Measurements from ENCODE around the gene PTPN11. TPM values are rescaled to one million over a fixed set of nuclear protein-coding genes. Genes with fewer than 3 reads are reported as not detected.

The PTPN11 gene
- total and polyA plus RNA-seq, 10 of the 15 experiments (the other 5 are each of a cell fraction or from before 2014, with no cell fraction given) = 14.6 to 85.2 (median 58.6) TPM

DNA sequence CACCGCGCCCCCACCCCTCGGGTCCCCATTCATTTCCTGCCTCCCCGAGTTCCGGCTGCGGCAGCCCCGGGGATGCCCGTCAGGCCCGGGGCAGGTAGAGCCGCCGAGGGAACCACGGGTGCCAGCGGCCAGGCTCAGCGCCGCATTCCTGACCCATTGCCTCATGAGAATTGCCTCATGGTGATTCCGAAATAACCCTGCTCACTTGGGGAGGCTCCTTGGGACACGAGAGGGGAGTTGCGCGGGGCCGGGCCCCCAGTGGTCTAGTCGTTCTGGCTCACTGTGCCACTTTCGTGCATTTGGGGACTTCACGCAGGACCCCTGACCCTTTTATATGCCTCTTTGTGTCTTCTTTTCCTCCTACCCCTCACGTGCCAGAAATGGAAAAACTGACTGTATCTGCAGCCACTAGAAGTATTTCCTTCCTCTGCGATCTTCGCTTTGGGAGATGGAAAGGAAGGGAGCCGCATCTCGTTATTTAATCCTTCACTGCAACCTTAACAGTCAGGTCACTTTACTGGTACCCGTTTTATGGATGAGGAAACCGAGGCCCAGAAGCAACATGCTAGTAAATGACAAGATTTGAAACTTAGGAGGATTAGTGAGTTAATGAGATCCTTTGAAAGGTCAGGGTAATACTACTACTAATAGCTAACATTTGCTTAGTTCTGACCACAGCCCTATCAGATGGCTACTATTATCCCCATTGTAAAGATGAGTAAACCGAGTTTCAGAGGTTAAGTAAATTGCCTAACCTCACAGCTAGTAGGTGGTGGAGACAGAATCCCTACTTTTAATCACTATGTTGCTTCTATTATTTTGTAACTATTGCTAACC, 768 bp downstream of the PTPN11 start (continued):
- TF ChIP-seq, protein P1, sequence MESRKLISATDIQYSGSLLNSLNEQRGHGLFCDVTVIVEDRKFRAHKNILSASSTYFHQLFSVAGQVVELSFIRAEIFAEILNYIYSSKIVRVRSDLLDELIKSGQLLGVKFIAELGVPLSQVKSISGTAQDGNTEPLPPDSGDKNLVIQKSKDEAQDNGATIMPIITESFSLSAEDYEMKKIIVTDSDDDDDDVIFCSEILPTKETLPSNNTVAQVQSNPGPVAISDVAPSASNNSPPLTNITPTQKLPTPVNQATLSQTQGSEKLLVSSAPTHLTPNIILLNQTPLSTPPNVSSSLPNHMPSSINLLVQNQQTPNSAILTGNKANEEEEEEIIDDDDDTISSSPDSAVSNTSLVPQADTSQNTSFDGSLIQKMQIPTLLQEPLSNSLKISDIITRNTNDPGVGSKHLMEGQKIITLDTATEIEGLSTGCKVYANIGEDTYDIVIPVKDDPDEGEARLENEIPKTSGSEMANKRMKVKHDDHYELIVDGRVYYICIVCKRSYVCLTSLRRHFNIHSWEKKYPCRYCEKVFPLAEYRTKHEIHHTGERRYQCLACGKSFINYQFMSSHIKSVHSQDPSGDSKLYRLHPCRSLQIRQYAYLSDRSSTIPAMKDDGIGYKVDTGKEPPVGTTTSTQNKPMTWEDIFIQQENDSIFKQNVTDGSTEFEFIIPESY (IDR thresholded peaks at IDR 0.05) = no peak
- TF ChIP-seq GABPA (IDR thresholded peaks at IDR 0.05; ENCODE audit: low read depth) (no peak), JUND (IDR thresholded peaks at IDR 0.05; ENCODE audit: low read depth, low read length) (no peak), CBFB (IDR thresholded peaks at IDR 0.05; ENCODE audit: low read depth) (no peak), MYB (IDR thresholded peaks at IDR 0.05; ENCODE audit: borderline replicate concordance, low read depth, low read length) (no peak), POLR2A (IDR thresholded peaks at IDR 0.05; ENCODE audit: low read depth, low read length) (no peak), ZBED1 (IDR thresholded peaks at IDR 0.05; ENCODE audit: borderline replicate concordance) (no peak), ZNF24 (IDR thresholded peaks at IDR 0.05) (no peak), CHD4 (IDR thresholded peaks at IDR 0.05) (no peak), NFYB (IDR thresholded peaks at IDR 0.05; ENCODE audit: insufficient read depth, low read depth, low read length) (no peak), BACH1 (IDR thresholded peaks at IDR 0.05; ENCODE audit: borderline replicate concordance) (no peak), NFYA (IDR thresholded peaks at IDR 0.05; ENCODE audit: borderline replicate concordance, low read depth, low read length) (no peak)
- TF ChIP-seq, protein P2, sequence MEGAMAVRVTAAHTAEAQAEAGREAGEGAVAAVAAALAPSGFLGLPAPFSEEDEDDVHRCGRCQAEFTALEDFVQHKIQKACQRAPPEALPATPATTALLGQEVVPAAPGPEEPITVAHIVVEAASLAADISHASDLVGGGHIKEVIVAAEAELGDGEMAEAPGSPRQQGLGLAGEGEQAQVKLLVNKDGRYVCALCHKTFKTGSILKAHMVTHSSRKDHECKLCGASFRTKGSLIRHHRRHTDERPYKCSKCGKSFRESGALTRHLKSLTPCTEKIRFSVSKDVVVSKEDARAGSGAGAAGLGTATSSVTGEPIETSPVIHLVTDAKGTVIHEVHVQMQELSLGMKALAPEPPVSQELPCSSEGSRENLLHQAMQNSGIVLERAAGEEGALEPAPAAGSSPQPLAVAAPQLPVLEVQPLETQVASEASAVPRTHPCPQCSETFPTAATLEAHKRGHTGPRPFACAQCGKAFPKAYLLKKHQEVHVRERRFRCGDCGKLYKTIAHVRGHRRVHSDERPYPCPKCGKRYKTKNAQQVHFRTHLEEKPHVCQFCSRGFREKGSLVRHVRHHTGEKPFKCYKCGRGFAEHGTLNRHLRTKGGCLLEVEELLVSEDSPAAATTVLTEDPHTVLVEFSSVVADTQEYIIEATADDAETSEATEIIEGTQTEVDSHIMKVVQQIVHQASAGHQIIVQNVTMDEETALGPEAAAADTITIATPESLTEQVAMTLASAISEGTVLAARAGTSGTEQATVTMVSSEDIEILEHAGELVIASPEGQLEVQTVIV (IDR thresholded peaks at IDR 0.05; ENCODE audit: borderline replicate concordance, partially characterized antibody) = no peak
- TF ChIP-seq, protein P3, sequence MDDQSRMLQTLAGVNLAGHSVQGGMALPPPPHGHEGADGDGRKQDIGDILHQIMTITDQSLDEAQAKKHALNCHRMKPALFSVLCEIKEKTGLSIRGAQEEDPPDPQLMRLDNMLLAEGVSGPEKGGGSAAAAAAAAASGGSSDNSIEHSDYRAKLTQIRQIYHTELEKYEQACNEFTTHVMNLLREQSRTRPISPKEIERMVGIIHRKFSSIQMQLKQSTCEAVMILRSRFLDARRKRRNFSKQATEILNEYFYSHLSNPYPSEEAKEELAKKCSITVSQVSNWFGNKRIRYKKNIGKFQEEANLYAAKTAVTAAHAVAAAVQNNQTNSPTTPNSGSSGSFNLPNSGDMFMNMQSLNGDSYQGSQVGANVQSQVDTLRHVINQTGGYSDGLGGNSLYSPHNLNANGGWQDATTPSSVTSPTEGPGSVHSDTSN (IDR thresholded peaks at IDR 0.05; ENCODE audit: insufficient replicate concordance, low read depth, low read length) = no peak
- TF ChIP-seq, protein P4, sequence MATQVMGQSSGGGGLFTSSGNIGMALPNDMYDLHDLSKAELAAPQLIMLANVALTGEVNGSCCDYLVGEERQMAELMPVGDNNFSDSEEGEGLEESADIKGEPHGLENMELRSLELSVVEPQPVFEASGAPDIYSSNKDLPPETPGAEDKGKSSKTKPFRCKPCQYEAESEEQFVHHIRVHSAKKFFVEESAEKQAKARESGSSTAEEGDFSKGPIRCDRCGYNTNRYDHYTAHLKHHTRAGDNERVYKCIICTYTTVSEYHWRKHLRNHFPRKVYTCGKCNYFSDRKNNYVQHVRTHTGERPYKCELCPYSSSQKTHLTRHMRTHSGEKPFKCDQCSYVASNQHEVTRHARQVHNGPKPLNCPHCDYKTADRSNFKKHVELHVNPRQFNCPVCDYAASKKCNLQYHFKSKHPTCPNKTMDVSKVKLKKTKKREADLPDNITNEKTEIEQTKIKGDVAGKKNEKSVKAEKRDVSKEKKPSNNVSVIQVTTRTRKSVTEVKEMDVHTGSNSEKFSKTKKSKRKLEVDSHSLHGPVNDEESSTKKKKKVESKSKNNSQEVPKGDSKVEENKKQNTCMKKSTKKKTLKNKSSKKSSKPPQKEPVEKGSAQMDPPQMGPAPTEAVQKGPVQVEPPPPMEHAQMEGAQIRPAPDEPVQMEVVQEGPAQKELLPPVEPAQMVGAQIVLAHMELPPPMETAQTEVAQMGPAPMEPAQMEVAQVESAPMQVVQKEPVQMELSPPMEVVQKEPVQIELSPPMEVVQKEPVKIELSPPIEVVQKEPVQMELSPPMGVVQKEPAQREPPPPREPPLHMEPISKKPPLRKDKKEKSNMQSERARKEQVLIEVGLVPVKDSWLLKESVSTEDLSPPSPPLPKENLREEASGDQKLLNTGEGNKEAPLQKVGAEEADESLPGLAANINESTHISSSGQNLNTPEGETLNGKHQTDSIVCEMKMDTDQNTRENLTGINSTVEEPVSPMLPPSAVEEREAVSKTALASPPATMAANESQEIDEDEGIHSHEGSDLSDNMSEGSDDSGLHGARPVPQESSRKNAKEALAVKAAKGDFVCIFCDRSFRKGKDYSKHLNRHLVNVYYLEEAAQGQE (IDR thresholded peaks at IDR 0.05; ENCODE audit: low read depth, low read length) = no peak
- TF ChIP-seq, protein P5, sequence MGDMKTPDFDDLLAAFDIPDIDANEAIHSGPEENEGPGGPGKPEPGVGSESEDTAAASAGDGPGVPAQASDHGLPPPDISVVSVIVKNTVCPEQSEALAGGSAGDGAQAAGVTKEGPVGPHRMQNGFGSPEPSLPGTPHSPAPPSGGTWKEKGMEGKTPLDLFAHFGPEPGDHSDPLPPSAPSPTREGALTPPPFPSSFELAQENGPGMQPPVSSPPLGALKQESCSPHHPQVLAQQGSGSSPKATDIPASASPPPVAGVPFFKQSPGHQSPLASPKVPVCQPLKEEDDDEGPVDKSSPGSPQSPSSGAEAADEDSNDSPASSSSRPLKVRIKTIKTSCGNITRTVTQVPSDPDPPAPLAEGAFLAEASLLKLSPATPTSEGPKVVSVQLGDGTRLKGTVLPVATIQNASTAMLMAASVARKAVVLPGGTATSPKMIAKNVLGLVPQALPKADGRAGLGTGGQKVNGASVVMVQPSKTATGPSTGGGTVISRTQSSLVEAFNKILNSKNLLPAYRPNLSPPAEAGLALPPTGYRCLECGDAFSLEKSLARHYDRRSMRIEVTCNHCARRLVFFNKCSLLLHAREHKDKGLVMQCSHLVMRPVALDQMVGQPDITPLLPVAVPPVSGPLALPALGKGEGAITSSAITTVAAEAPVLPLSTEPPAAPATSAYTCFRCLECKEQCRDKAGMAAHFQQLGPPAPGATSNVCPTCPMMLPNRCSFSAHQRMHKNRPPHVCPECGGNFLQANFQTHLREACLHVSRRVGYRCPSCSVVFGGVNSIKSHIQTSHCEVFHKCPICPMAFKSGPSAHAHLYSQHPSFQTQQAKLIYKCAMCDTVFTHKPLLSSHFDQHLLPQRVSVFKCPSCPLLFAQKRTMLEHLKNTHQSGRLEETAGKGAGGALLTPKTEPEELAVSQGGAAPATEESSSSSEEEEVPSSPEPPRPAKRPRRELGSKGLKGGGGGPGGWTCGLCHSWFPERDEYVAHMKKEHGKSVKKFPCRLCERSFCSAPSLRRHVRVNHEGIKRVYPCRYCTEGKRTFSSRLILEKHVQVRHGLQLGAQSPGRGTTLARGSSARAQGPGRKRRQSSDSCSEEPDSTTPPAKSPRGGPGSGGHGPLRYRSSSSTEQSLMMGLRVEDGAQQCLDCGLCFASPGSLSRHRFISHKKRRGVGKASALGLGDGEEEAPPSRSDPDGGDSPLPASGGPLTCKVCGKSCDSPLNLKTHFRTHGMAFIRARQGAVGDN (IDR thresholded peaks at IDR 0.05) = no peak

All from GM12878 (cell line).